Measurements from ENCODE around the gene IL4R. TPM values are rescaled to one million over a fixed set of nuclear protein-coding genes. Genes with fewer than 3 reads are reported as not detected.

The IL4R gene
- total and polyA plus RNA-seq, 10 of the 15 experiments (the other 5 are each of a cell fraction or from before 2014, with no cell fraction given): 2.6 to 70.4 (median 36.6) TPM

- TF ChIP-seq NFYB (IDR thresholded peaks at IDR 0.05; ENCODE audit: insufficient read depth, low read depth, low read length) (no peak), MYB (IDR thresholded peaks at IDR 0.05; ENCODE audit: borderline replicate concordance, low read depth, low read length) (no peak), SMAD1 (IDR thresholded peaks at IDR 0.05; ENCODE audit: low read depth, partially characterized antibody) (no peak), BHLHE40 (IDR thresholded peaks at IDR 0.05; ENCODE audit: borderline replicate concordance in 1 of 2, low read depth in 2 of 2, low read length in 1 of 2) (no peak), BCLAF1 (IDR thresholded peaks at IDR 0.05) (no peak), SKIL (IDR thresholded peaks at IDR 0.05; ENCODE audit: low read depth, poor library complexity, severe bottlenecking) (no peak), JUND (IDR thresholded peaks at IDR 0.05; ENCODE audit: low read depth, low read length) (no peak), EZH2 (IDR thresholded peaks at IDR 0.05; ENCODE audit: borderline replicate concordance, control insufficient read depth, low read depth, low read length) (no peak), IRF4 (IDR thresholded peaks at IDR 0.05; ENCODE audit: low read depth, low read length) (no peak), MTA2 (IDR thresholded peaks at IDR 0.05; ENCODE audit: low read depth) (no peak), PBX3 (IDR thresholded peaks at IDR 0.05; ENCODE audit: insufficient replicate concordance, low read depth, low read length) (no peak), YBX1 (IDR thresholded peaks at IDR 0.05) (no peak), TCF3 (IDR thresholded peaks at IDR 0.05; ENCODE audit: borderline replicate concordance, insufficient read depth, low read depth, low read length) (no peak), ZNF384 (IDR thresholded peaks at IDR 0.05; ENCODE audit: borderline replicate concordance, low read depth, low read length) (no peak), ATF7 (IDR thresholded peaks at IDR 0.05; ENCODE audit: low read depth) (no peak), SMAD5 (IDR thresholded peaks at IDR 0.05; ENCODE audit: low read depth) (no peak), DPF2 (IDR thresholded peaks at IDR 0.05) (0 out of 2 replicates have a peak, but pooled peaks have one; percentile 21), CHD1 (IDR thresholded peaks at IDR 0.05; ENCODE audit: low read depth, low read length) (no peak), NR2F1 (conservative IDR thresholded peaks at IDR 0.05) (0 out of 2 replicates have a peak, but pooled peaks have one; percentile 13), IRF3 (IDR thresholded peaks at IDR 0.05) (no peak), SMARCA5 (IDR thresholded peaks at IDR 0.05) (0 out of 2 replicates have a peak, but pooled peaks have one; percentile 47), LARP7 (IDR thresholded peaks at IDR 0.05) (no peak)
Measured at GRCh38 chr16:27315333-27316037, 1.7 kb downstream of the IL4R start (continued).
